Activated B cell treated with CpG ODN at 0.5 μM for 24 hours (primary cell): Measurements from ENCODE around the gene ANKIB1. TPM values are rescaled to one million over a fixed set of nuclear protein-coding genes. Genes with fewer than 3 reads are reported as not detected.
A peak's percentile ranks its signal among the peaks of the same experiment; 100 is the strongest.

Experiments
- ATAC-seq: fragments of 200-7000 bp; cut with Tn5 transposase; one replicate; pipeline ENCODE4 v1.10.0; 2021; ENCODE audit warnings: low read depth, mild to moderate bottlenecking, moderate library complexity
- CTCF ChIA-PET: fragments of 350-600 bp; sonication (Branson Sonifier 250); formaldehyde crosslinking; loops from one replicate; lab custom pipeline; 2021; ENCODE audit warnings: antibody characterized with exemption; lab: Charles Lee
- POLR2A ChIA-PET: fragments of 350-600 bp; sonication (Branson Sonifier 250); formaldehyde crosslinking; loops from one replicate; lab custom pipeline; 2021; ENCODE audit warnings: antibody characterized with exemption; lab: Charles Lee
- DNase-seq: peaks from one replicate; pipeline ENCODE4 v3.0.0; 2022
- H3K27ac Mint-ChIP-seq: one replicate; pipeline ENCODE4 v1.8.0; 2020; ENCODE audit warnings: mixed read lengths
- H3K27me3 Mint-ChIP-seq: one replicate; pipeline ENCODE4 v1.8.0; 2021; ENCODE audit warnings: mixed read lengths
- H3K36me3 Mint-ChIP-seq: one replicate; pipeline ENCODE4 v1.8.0; 2021; ENCODE audit warnings: low read depth, mixed read lengths
- H3K4me1 Mint-ChIP-seq: one replicate; pipeline ENCODE4 v1.8.0; 2021; ENCODE audit warnings: mixed read lengths
- H3K4me3 Mint-ChIP-seq: one replicate; pipeline ENCODE4 v1.8.0; 2020; ENCODE audit warnings: mild to moderate bottlenecking, mixed read lengths
- H3K9me3 Mint-ChIP-seq: one replicate; pipeline ENCODE4 v1.8.0; 2020; ENCODE audit warnings: mixed read lengths
- CTCF ChIP-seq: fragments of 200-600 bp; IDR thresholded peaks from one replicate; pipeline ENCODE4 v1.8.0; 2022; ENCODE audit warnings: antibody characterized with exemption, mild to moderate bottlenecking
- intact Hi-C: fragments of 100-400 bp; cut with micrococcal nuclease; formaldehyde crosslinking; loops from one replicate; pipeline ENCODE4 v1.15.1; 2024
- total RNA-seq: library from RNA; stranded (reverse); gene quantifications from 2 replicates; pipeline ENCODE4 v1.2.3, GENCODE V29; 2022

Gene ANKIB1
- total RNA-seq, 1 donor from 2014 or later: 50.6 TPM

GRCh38 chr7:92242972-92243371 lies 2.8 kb upstream of the ANKIB1 start:
- intact Hi-C loops: loop anchor here (10.0 kb wide), 1 partner anchor 592 kb away; the partner anchor contains the start of gene CDK6
- no peak for ATAC-seq
- H3K27me3 Mint-ChIP-seq: no peaks in the 10 kb centered on the region
- no peaks in the 10 kb centered on the region for H3K9me3 Mint-ChIP-seq
- H3K4me1 Mint-ChIP-seq: peaks cover 36% of the 10 kb centered on the region
- no peak for DNase-seq
- peaks cover 44% of the 10 kb centered on the region for H3K36me3 Mint-ChIP-seq
- H3K4me3 Mint-ChIP-seq: no peak overlapping the region
- ChIA-PET CTCF (no interaction called here), POLR2A (no interaction called here)
- H3K27ac Mint-ChIP-seq: no peak overlapping the region
- TF ChIP-seq CTCF: no peak

DNA sequence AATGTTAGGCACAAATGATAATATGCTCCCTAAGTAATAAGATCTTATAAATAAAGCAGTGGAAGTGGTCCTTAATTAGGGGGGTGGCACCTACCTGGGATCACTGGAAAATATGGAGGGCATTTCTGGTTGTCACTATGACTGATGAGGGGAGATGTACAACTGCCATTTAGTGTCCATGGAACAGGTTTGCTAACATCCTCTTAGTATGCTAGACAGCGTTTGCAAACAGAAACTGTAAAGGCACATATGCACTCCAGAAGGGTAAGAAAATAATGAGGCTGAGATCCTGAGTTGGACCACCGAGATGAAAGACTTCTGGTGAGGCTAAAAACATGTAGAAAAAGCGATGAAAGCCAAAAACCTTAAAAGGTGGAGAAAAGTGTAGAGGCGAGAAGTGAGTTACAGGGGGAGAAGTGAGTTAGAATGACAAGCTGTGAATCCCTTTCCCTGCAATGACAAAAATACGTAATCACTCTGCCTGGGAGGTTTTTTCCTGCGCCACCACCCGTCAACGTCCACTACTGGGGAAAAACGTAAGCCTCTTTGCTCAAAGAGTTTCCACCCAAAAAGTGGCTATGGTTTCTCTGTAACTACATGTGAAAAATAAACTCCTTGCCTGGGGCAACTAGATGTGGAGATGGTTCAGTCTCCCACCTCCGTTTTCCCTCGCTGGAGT lies 827 bp upstream of the ANKIB1 start:
- H3K4me1 Mint-ChIP-seq: peaks cover 40% of the 10 kb centered on the region
- H3K36me3 Mint-ChIP-seq: peaks cover 28% of the 10 kb centered on the region
- TF ChIP-seq CTCF: no peak
- CTCF ChIA-PET: interaction anchor here (1.0 to 2.2 kb wide), 2 partner anchors 65 to 202 kb away, joined by 3 to 12 read pairs; partner anchors contain the start of gene GATAD1
- H3K27me3 Mint-ChIP-seq: no peaks in the 10 kb centered on the region
- POLR2A ChIA-PET: interaction anchor here (0.6 to 2.8 kb wide), 14 partner anchors 8 to 389 kb away, joined by 3 to 36 read pairs (median 5); partner anchors contain the start of genes CYP51A1, GATAD1, LRRD1 and MTERF1
- peak overlapping the region; percentile 99 for H3K27ac Mint-ChIP-seq
- no peak for DNase-seq
- H3K4me3 Mint-ChIP-seq: peak overlapping the region; percentile 100
- intact Hi-C loops: loop anchor here (1.0 to 10.0 kb wide), 8 partner anchors 47 to 987 kb away; partner anchors contain the start of genes AKAP9, CDK6, FAM133B and GATAD1
- no peaks in the 10 kb centered on the region for H3K9me3 Mint-ChIP-seq
- peak; percentile 1 for ATAC-seq

DNA sequence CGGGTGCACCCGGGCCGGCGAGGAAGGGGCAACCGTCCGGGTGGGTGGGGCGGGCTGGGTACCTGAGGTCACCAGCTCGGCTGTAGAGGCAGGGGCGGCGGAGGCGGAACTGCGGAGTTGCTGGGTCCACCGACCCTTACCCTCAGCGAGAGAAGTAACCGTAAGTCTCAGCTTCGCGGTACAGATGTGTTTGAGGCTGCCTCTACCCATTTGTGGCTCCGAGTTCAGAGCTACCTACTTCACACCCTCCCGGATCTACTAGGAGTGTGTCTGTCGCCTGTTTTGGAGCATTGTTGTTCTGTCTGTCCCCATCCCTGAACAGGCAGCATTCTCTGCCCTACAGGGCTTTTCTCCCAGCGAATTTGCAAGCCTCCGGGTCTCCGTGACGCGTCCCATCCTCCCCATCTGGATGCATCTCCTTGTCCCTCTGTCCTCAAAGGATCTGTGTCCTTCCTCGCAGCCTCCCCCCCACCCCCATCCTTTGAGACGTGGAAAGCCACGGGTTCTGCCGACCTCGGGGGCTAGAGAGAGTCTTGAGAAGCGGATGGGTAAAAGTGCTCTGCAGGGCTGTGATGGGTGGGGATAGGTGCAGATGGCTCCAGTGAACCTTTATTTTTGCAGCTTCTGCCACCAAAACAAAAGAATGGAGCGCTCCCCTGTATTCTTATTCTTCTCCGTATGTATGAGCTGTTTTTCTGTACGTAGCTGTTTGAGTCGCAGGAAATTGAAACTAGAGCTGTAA lies 757 bp downstream of the ANKIB1 start:
- intact Hi-C loops: loop anchor here (1.0 to 10.0 kb wide), 4 partner anchors 46 to 588 kb away; partner anchors contain the start of genes CDK6, CYP51A1 and MTERF1
- POLR2A ChIA-PET: interaction anchor here (1.0 to 2.8 kb wide), 11 partner anchors 13 to 387 kb away, joined by 3 to 36 read pairs (median 6); partner anchors contain the start of genes CYP51A1, GATAD1, LRRD1 and MTERF1

GRCh38 chr7:92250603-92251002 lies 4.8 kb downstream of the ANKIB1 start:
- H3K4me3 Mint-ChIP-seq: no peak overlapping the region
- no peak overlapping the region for H3K27ac Mint-ChIP-seq
- POLR2A ChIA-PET: no interaction called here
- no peak for TF ChIP-seq CTCF
- DNase-seq (no peak), ATAC-seq (no peak)
- H3K4me1 Mint-ChIP-seq: peaks cover 32% of the 10 kb centered on the region
- intact Hi-C loops: no loop called here
- no peaks in the 10 kb centered on the region for H3K9me3 Mint-ChIP-seq
- H3K27me3 Mint-ChIP-seq: no peaks in the 10 kb centered on the region
- CTCF ChIA-PET: no interaction called here
- peaks cover 17% of the 10 kb centered on the region for H3K36me3 Mint-ChIP-seq

More for the DNA sequence above, 757 bp downstream of the ANKIB1 start:
- CTCF ChIA-PET: interaction anchor here (1.0 to 2.2 kb wide), 2 partner anchors 67 to 200 kb away, joined by 3 to 12 read pairs; partner anchors contain the start of gene GATAD1
- peaks cover 17% of the 10 kb centered on the region for H3K36me3 Mint-ChIP-seq
- H3K4me1 Mint-ChIP-seq: peaks cover 44% of the 10 kb centered on the region
- H3K9me3 Mint-ChIP-seq: no peaks in the 10 kb centered on the region
- no peak for DNase-seq
- H3K27ac Mint-ChIP-seq: peak overlapping the region; percentile 79
- no peak for TF ChIP-seq CTCF
- H3K27me3 Mint-ChIP-seq: no peaks in the 10 kb centered on the region
- H3K4me3 Mint-ChIP-seq: peak overlapping the region; percentile 100
- no peak for ATAC-seq
